ENCODE results near the gene MST1. TPM values are rescaled to one million over a fixed set of nuclear protein-coding genes. Genes with fewer than 3 reads are reported as not detected.

MST1 gene
- total RNA-seq, 4 donors from 2014 or later = 12.2 to 116 (median 15.1) TPM

GRCh38 chr3:49732597-49732996 lies 43.3 kb upstream of the MST1 start:
- in situ Hi-C loops (cut with MboI; ENCODE audit: low pct_ligation_motif_present in 1 of 4, low pct_unique_long_range_greater_than_20kb in 1 of 4, low sequenced_read_pairs in 3 of 4) = no loop called here
- H3K4me3 ChIP-seq = no peak overlapping the region
- intact Hi-C loops (cut with DNase I; ENCODE audit: low total_unique reads) = no loop called here
- no peaks in the 10 kb centered on the region for H3K9me3 ChIP-seq
- H3K27ac ChIP-seq = no peak overlapping the region
- WGBS, 2 donors (ENCODE audit: low coverage in 1 of 2) = 81 to 90% methylated on average over 5 to 11 of the region's 11 CpGs
- no peak for DNase-seq
- peaks cover 0 to 49% (median 14%) of the 10 kb centered on the region in 4 donors for H3K36me3 ChIP-seq
- TF ChIP-seq POLR2A (IDR thresholded peaks at IDR 0.05) (no peak), POLR2AphosphoS5 (IDR thresholded peaks at IDR 0.05) (no peak)
- TF ChIP-seq, protein P1, sequence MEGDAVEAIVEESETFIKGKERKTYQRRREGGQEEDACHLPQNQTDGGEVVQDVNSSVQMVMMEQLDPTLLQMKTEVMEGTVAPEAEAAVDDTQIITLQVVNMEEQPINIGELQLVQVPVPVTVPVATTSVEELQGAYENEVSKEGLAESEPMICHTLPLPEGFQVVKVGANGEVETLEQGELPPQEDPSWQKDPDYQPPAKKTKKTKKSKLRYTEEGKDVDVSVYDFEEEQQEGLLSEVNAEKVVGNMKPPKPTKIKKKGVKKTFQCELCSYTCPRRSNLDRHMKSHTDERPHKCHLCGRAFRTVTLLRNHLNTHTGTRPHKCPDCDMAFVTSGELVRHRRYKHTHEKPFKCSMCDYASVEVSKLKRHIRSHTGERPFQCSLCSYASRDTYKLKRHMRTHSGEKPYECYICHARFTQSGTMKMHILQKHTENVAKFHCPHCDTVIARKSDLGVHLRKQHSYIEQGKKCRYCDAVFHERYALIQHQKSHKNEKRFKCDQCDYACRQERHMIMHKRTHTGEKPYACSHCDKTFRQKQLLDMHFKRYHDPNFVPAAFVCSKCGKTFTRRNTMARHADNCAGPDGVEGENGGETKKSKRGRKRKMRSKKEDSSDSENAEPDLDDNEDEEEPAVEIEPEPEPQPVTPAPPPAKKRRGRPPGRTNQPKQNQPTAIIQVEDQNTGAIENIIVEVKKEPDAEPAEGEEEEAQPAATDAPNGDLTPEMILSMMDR (IDR thresholded peaks at IDR 0.05) = no peak
- no peaks in the 10 kb centered on the region for H3K27me3 ChIP-seq
- no peaks in the 10 kb centered on the region for H3K4me1 ChIP-seq

DNA sequence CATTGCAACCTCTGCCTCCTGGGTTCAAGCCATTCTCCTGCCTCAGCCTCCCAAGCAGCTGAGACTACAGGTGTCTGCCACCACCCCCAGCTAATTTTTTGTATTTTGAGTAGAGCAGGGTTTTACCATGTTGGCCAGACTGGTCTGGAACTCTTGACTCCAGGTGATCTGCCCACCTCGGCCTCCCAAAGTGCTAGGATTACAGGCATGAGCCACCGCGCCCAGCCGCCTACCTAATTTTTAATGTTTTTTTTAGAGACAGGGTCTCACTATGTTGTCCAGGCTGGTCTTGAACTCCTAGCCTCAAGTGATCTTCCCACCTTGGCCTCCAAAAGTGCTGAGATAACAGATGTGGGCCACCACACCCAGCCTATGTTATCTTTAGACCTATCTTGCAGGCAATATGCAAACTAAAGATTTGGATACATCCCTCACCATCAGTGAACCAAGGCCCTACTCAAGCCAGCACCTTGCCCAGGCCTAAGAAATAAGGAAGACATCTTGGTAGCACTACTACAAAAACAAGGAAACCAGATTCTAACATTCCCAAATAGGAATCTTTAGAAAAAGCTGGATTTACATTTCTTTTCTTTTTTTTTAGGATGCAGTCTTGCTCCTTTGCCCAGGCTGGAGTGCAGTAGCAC lies 40.8 kb upstream of the MST1 start:
- Histone ChIP-seq H3K9me3 (no peaks in the 10 kb centered on the region), H3K4me3 (no peak overlapping the region), H3K4me1 (peaks cover 0 to 13% (median 4%) of the 10 kb centered on the region in 4 donors), H3K36me3 (peaks cover 0 to 43% (median 9%) of the 10 kb centered on the region in 4 donors), H3K27ac (no peak overlapping the region), H3K27me3 (no peaks in the 10 kb centered on the region)
- intact Hi-C loops (cut with DNase I; ENCODE audit: low total_unique reads) (no loop called here), in situ Hi-C loops (cut with MboI; ENCODE audit: low pct_ligation_motif_present in 1 of 4, low pct_unique_long_range_greater_than_20kb in 1 of 4, low sequenced_read_pairs in 3 of 4) (no loop called here)
- TF ChIP-seq, protein P1 (IDR thresholded peaks at IDR 0.05) = no peak
- 100% methylated on average over 2 to 4 of the region's 4 CpGs for WGBS, 2 donors (ENCODE audit: low coverage in 1 of 2)
- DNase-seq = no peak

DNA sequence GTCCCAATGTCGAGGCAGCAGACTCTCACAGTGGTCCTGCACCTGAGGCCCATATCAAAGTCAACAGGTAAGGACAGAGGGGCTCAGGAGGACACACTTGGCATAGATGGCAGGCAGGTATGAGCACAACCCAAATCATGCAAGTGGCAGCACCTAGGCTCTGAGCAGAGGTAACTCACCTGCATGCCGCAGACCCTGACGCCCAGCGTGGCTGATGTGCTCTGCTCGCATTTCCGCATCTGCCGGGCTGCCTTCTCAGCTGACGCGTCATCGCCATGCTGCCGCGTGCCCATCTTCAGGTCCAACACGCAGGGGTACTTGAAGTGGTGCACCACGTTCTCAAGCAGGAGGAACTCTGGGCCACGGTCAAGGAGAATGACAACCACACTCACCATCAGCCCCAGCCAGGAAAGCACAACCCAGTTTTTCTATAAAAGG lies 38.7 kb upstream of the MST1 start:
- Histone ChIP-seq H3K36me3 (peaks cover 0 to 35% (median 8%) of the 10 kb centered on the region in 4 donors), H3K27ac (no peak overlapping the region), H3K9me3 (no peaks in the 10 kb centered on the region), H3K4me3 (no peak overlapping the region), H3K4me1 (peaks cover 8 to 25% (median 16%) of the 10 kb centered on the region in 4 donors), H3K27me3 (no peaks in the 10 kb centered on the region)
- 92 to 100% methylated on average over 11 to 12 of the region's 15 CpGs for WGBS, 2 donors (ENCODE audit: low coverage in 1 of 2)
- in situ Hi-C loops (cut with MboI; ENCODE audit: low pct_ligation_motif_present in 1 of 4, low pct_unique_long_range_greater_than_20kb in 1 of 4, low sequenced_read_pairs in 3 of 4) = no loop called here
- TF ChIP-seq, protein P1 (IDR thresholded peaks at IDR 0.05) = no peak
- TF ChIP-seq POLR2A (IDR thresholded peaks at IDR 0.05) = no peak
- TF ChIP-seq EP300 (IDR thresholded peaks at IDR 0.05; ENCODE audit: low read depth) = no peak
- no peak for DNase-seq
- intact Hi-C loops (cut with DNase I; ENCODE audit: low total_unique reads) = no loop called here

DNA sequence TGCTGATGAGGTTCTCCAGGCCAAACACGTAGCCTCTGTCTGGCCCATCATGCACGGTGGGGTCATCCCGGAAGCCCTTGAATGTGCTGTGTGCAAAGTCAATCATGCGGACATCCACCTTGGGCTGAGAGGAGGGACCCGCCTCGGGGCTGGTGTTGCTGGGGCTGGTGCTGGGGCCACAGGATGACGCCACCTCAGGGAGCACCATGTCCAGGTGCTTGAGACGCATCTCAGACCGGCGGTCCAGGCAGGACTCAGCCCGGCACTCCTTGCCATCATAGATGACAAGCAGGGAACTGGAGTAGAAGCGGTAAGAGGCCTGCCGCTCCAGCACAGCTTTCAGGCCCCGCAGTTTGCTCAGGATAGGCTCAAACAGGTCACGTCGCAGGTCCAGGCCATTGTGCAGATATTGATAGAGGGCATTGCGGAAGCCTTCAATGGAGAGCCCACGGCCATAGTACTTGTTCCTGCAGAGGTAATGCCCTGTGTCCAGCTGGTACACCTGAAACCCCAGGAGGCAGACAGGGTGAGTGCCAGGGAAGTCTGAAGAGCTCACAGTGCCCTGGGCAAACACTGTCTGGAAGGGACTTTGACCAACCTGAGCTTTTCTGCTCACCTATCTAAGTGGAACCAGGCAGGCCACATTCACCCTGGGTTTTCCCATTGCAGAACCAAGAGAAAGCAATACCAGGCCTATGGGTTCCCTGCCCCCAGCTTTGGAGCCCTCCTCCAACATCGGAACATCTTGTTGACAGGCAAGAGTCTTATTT lies 38.1 kb upstream of the MST1 start:
- intact Hi-C loops (cut with DNase I; ENCODE audit: low total_unique reads) = no loop called here
- TF ChIP-seq POLR2AphosphoS5 (IDR thresholded peaks at IDR 0.05) (no peak), EP300 (IDR thresholded peaks at IDR 0.05; ENCODE audit: low read depth) (no peak), POLR2A (IDR thresholded peaks at IDR 0.05) (no peak)
- TF ChIP-seq, protein P1 (IDR thresholded peaks at IDR 0.05) = no peak
- Histone ChIP-seq H3K27me3 (no peaks in the 10 kb centered on the region), H3K27ac (peak overlapping the region in 1 of 4 donors; percentile 24), H3K4me3 (no peak overlapping the region), H3K4me1 (peaks cover 14 to 31% (median 22%) of the 10 kb centered on the region in 4 donors), H3K9me3 (no peaks in the 10 kb centered on the region), H3K36me3 (peaks cover 0 to 29% (median 8%) of the 10 kb centered on the region in 4 donors)
- DNase-seq = no peak
- in situ Hi-C loops (cut with MboI; ENCODE audit: low pct_ligation_motif_present in 1 of 4, low pct_unique_long_range_greater_than_20kb in 1 of 4, low sequenced_read_pairs in 3 of 4) = no loop called here
- WGBS, 2 donors (ENCODE audit: low coverage in 1 of 2) = 33 to 85% methylated on average over 1 to 19 of the region's 19 CpGs

Data from transverse colon (tissue), 4 donors.